ENCODE results near the gene SCT. TPM values are rescaled to one million over a fixed set of nuclear protein-coding genes. Genes with fewer than 3 reads are reported as not detected.
A peak's percentile ranks its signal among the peaks of the same experiment; 100 is the strongest.

The SCT gene, protein sequence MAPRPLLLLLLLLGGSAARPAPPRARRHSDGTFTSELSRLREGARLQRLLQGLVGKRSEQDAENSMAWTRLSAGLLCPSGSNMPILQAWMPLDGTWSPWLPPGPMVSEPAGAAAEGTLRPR
- polyA plus RNA-seq, result not detected

DNA sequence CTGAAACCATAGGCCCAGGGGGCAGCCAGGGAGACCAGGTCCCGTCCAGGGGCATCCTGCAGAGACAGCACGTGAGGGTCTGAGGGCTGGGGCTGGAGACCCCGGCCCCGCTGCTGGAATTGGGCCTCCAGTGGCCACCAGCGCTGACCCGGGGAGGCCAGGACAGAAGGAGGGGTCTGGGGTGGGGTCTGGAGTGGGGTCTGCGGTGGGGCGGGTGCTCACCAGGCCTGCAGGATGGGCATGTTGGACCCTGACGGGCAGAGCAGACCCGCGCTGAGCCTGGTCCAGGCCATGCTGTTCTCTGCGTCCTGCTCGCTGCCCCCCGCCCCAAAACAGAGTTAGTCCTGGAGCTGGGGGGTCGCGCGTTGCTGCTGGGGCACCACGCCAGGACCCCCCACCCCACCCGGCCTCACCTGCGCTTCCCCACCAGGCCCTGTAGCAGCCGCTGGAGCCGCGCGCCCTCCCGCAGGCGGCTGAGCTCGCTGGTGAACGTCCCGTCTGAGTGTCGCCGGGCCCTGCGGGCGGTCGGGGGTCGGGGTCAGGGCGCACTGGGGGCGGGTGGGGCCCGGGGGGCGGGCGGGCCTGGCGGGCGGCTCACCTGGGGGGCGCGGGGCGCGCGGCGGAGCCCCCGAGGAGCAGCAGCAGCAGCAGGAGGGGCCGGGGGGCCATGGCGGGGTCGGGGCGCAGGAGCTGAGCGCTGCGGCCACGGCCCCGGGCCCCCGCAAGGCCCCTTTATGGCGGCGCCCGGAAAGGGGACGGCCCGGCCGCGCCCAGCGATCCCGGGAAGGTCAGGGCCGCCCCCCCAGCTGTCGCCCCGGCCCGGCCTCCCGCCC lies at the start of gene SCT:
Gene SCT, minus strand, starts transcription at position 707 of the 833 bp plus-strand sequence. Its CDS starts 38 bp downstream, at position 669.
- Histone ChIP-seq H3K4me1 (ENCODE audit: control insufficient read depth in 2 of 2, insufficient read depth in 2 of 2, low read length in 1 of 2) (peaks cover 5 to 6% of the 10 kb centered on the region in 2 donors), H3K4me3 (ENCODE audit: low read depth in 1 of 2, low read length in 2 of 2) (no peak within 1 kb of the TSS), H3K27ac (ENCODE audit: low read depth in 2 of 2, low read length in 1 of 2) (no peak within 1 kb of the TSS), H3K27me3 (ENCODE audit: control insufficient read depth in 1 of 2, insufficient read depth in 2 of 2, low read length in 2 of 2) (no peaks in the 10 kb centered on the region), H3K9me3 (ENCODE audit: control insufficient read depth in 2 of 2, insufficient read depth in 1 of 2, low read depth in 1 of 2, low read length in 1 of 2) (no peaks in the 10 kb centered on the region), H3K36me3 (ENCODE audit: control insufficient read depth in 2 of 2, insufficient read depth in 2 of 2, low read length in 1 of 2) (peaks cover 0 to 3% of the 10 kb centered on the region in 2 donors)
- 12 to 18% methylated on average over 47 to 72 of the region's 72 CpGs for WGBS, 2 donors

DNA sequence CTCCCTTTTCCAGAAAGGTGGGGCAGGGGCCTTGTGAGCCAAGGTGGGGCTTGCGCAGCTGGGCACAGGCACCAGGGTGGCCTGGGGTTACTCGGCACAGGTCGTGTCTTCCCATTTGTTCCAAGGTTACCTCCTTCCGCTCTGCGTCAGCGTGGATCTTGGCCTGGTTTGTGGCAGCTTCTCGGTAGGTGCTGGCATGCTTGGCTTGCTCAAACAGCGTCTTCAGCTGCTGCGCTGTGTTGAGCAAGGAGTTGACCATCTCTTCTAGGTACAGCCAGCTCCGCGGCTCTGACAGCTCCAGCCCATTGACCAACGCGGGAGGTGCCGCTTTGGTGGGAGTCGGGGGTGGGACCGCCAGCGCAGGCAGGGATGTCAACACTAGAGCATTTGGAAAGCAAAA lies 47.4 kb upstream of the SCT start:
- H3K9me3 ChIP-seq (ENCODE audit: control insufficient read depth in 2 of 2, insufficient read depth in 1 of 2, low read depth in 1 of 2, low read length in 1 of 2), result no peaks in the 10 kb centered on the region
- H3K27ac ChIP-seq (ENCODE audit: low read depth in 2 of 2, low read length in 1 of 2), result no peak overlapping the region
- peaks cover 0 to 24% of the 10 kb centered on the region in 2 donors for H3K36me3 ChIP-seq (ENCODE audit: control insufficient read depth in 2 of 2, insufficient read depth in 2 of 2, low read length in 1 of 2)
- 90 to 92% methylated on average over 17 of the region's 17 CpGs for WGBS, 2 donors
- no peaks in the 10 kb centered on the region for H3K27me3 ChIP-seq (ENCODE audit: control insufficient read depth in 1 of 2, insufficient read depth in 2 of 2, low read length in 2 of 2)
- no peak overlapping the region for H3K4me3 ChIP-seq (ENCODE audit: low read depth in 1 of 2, low read length in 2 of 2)
- H3K4me1 ChIP-seq (ENCODE audit: control insufficient read depth in 2 of 2, insufficient read depth in 2 of 2, low read length in 1 of 2), result no peaks in the 10 kb centered on the region

DNA sequence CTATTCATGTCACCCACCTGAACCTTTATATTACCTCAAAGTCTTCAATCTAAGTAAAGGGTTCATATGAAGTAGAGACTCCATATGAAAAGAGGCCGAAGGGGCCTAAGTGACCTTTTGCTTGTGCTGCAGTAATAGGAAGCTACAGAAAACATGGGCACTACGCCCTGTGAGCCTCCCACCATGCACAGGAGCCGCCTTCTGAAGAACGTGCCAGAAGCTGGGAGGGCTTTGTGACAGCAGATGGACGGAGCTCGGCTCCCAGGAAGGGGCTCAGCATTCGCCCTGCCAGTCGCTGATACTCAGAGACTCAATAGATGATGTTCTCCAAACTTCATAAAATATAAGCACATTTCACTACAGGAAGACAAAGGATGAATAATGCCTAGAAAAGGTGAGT lies 46.9 kb upstream of the SCT start:
- H3K9me3 ChIP-seq (ENCODE audit: control insufficient read depth in 2 of 2, insufficient read depth in 1 of 2, low read depth in 1 of 2, low read length in 1 of 2), result no peaks in the 10 kb centered on the region
- no peaks in the 10 kb centered on the region for H3K27me3 ChIP-seq (ENCODE audit: control insufficient read depth in 1 of 2, insufficient read depth in 2 of 2, low read length in 2 of 2)
- no peak overlapping the region for H3K27ac ChIP-seq (ENCODE audit: low read depth in 2 of 2, low read length in 1 of 2)
- H3K4me3 ChIP-seq (ENCODE audit: low read depth in 1 of 2, low read length in 2 of 2), result no peak overlapping the region
- 92 to 93% methylated on average over 8 of the region's 8 CpGs for WGBS, 2 donors
- peaks cover 0 to 23% of the 10 kb centered on the region in 2 donors for H3K36me3 ChIP-seq (ENCODE audit: control insufficient read depth in 2 of 2, insufficient read depth in 2 of 2, low read length in 1 of 2)
- H3K4me1 ChIP-seq (ENCODE audit: control insufficient read depth in 2 of 2, insufficient read depth in 2 of 2, low read length in 1 of 2), result no peaks in the 10 kb centered on the region

DNA sequence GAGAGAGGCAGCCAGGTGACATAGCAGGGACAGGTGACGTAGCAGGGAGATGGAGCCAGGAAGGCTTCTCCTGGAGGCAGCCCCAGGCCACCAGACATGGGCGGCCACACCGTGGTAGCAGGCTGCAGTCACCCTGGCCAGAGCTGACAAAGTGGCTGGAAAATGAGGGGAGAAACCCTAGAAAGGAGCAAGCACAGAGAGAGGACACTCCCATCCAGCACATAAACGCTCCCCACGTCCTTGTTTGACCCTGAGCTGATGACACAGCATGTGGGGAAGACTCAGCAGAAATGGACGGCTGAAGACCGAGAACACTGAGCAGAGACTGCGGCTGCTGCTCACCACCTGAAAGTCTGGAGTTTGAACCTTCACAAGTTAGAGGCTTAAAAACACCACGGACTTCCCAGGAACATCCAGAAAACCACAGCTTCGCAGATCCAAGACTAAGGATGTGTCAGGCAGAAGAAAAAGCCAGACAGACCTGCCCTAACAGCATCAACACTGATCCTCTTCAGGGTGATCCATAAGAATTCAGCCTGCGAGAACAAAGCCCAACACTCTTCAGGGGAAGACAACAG lies 38.8 kb upstream of the SCT start:
- Histone ChIP-seq H3K27me3 (ENCODE audit: control insufficient read depth in 1 of 2, insufficient read depth in 2 of 2, low read length in 2 of 2) (no peaks in the 10 kb centered on the region), H3K4me3 (ENCODE audit: low read depth in 1 of 2, low read length in 2 of 2) (no peak overlapping the region), H3K9me3 (ENCODE audit: control insufficient read depth in 2 of 2, insufficient read depth in 1 of 2, low read depth in 1 of 2, low read length in 1 of 2) (no peaks in the 10 kb centered on the region), H3K36me3 (ENCODE audit: control insufficient read depth in 2 of 2, insufficient read depth in 2 of 2, low read length in 1 of 2) (peaks cover 0 to 17% of the 10 kb centered on the region in 2 donors), H3K4me1 (ENCODE audit: control insufficient read depth in 2 of 2, insufficient read depth in 2 of 2, low read length in 1 of 2) (peaks cover 3 to 6% of the 10 kb centered on the region in 2 donors), H3K27ac (ENCODE audit: low read depth in 2 of 2, low read length in 1 of 2) (peak overlapping the region; percentile 15 to 80)
- 50 to 59% methylated on average over 11 of the region's 11 CpGs for WGBS, 2 donors

DNA sequence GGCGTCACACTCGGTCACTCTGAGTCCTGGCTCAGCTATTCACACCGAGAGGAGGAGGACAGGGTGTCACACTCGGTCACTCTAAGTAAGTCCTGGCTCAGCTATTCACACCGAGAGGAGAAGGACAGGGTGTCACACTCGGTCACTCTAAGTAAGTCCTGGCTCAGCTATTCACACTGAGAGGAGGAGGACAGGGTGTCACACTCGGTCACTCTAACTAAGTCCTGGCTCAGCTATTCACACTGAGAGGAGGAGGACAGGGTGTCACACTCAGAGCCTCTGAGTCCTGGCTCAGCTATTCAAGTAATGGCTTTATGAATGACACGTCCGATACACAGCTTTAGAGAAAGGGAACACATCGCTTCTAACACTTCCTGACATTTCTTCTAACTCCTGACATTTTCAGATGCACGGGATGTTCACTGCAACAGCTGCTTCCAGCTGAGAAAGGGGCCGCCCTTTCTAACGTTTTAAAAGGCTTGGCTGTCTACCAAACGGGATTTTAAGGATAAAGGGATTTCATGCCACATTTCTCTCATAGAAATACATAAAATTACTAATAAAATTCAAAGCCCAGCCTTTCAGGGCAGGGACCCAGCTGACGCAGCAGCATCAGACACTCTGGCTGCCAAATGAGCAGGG lies 38.2 kb upstream of the SCT start:
- WGBS, 2 donors, result 58 to 73% methylated on average over 15 of the region's 15 CpGs
- Histone ChIP-seq H3K27ac (ENCODE audit: low read depth in 2 of 2, low read length in 1 of 2) (peak overlapping the region; percentile 15 to 80), H3K9me3 (ENCODE audit: control insufficient read depth in 2 of 2, insufficient read depth in 1 of 2, low read depth in 1 of 2, low read length in 1 of 2) (no peaks in the 10 kb centered on the region), H3K36me3 (ENCODE audit: control insufficient read depth in 2 of 2, insufficient read depth in 2 of 2, low read length in 1 of 2) (peaks cover 0 to 22% of the 10 kb centered on the region in 2 donors), H3K4me3 (ENCODE audit: low read depth in 1 of 2, low read length in 2 of 2) (no peak overlapping the region), H3K27me3 (ENCODE audit: control insufficient read depth in 1 of 2, insufficient read depth in 2 of 2, low read length in 2 of 2) (no peaks in the 10 kb centered on the region), H3K4me1 (ENCODE audit: control insufficient read depth in 2 of 2, insufficient read depth in 2 of 2, low read length in 1 of 2) (peaks cover 3 to 6% of the 10 kb centered on the region in 2 donors)

DNA sequence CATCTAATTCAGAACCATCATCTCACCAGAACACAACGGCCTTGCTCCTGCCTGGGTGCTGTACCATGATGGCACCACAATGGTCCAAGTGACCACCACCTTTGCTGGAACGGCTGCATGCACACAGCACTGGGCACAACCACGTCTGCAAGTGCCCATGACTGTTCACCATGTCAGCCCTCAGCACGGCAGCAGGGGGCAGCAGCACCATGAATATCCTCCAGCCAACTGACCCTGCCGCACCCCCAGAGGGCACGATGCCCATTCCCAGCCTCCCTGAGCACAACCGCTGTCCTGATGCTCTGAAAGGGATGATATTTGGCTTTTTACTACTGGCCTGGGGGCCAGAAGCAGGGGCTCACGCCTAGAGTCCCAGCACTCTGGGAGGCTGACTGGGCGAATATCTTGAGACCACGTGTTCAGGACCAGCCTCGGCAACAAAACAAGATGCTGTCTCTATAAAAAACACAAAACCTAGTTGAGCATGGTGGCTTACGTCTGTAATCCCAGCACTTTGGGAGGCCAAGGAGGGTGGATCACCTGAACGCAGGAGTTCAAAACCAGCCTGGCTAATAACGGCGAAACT lies 35.8 kb upstream of the SCT start:
- Histone ChIP-seq H3K4me3 (ENCODE audit: low read depth in 1 of 2, low read length in 2 of 2) (no peak overlapping the region), H3K27me3 (ENCODE audit: control insufficient read depth in 1 of 2, insufficient read depth in 2 of 2, low read length in 2 of 2) (no peaks in the 10 kb centered on the region), H3K4me1 (ENCODE audit: control insufficient read depth in 2 of 2, insufficient read depth in 2 of 2, low read length in 1 of 2) (peaks cover 3 to 6% of the 10 kb centered on the region in 2 donors), H3K27ac (ENCODE audit: low read depth in 2 of 2, low read length in 1 of 2) (no peak overlapping the region), H3K36me3 (ENCODE audit: control insufficient read depth in 2 of 2, insufficient read depth in 2 of 2, low read length in 1 of 2) (peaks cover 0 to 30% of the 10 kb centered on the region in 2 donors), H3K9me3 (ENCODE audit: control insufficient read depth in 2 of 2, insufficient read depth in 1 of 2, low read depth in 1 of 2, low read length in 1 of 2) (no peaks in the 10 kb centered on the region)
- WGBS, 2 donors, result 57 to 61% methylated on average over 15 of the region's 15 CpGs

DNA sequence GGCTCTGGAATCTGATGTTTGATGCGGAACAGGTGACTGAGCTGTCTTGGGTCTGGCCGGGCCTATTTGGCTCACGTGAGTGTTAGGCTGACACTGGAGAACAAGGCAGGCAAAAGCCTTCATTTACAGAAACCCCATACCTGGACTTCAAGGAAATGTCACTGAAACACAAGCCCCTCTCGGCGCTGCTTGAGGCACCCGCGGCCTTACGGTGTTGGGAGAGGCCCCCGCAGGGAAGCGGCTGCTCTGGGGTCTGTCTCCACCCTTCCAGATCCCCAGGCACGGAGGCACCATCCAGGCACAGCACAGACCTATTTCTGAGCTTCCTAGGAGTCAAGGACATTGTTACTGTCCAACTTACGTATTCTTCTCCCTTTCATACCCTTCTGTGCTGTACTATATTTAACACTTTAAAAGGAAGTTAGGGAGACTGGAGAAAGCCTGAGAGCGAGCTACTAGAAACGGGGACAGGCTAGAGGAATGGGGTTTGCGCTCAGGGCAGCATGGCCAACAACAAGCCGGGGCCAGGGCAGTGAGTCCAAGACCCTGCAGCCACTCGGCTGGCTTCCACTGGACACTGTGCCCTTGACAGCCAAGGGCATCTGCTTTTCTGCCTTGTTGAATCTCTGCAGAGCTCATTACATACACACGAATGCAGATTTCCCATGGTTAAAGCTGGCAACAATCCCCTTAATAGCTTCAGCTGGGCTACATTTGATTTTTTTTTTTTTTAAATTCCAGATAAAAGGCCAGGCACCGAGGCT lies 33.9 kb upstream of the SCT start:
- WGBS, 2 donors, result 93 to 94% methylated on average over 19 of the region's 19 CpGs
- Histone ChIP-seq H3K4me1 (ENCODE audit: control insufficient read depth in 2 of 2, insufficient read depth in 2 of 2, low read length in 1 of 2) (peaks cover 3 to 4% of the 10 kb centered on the region in 2 donors), H3K27me3 (ENCODE audit: control insufficient read depth in 1 of 2, insufficient read depth in 2 of 2, low read length in 2 of 2) (no peaks in the 10 kb centered on the region), H3K36me3 (ENCODE audit: control insufficient read depth in 2 of 2, insufficient read depth in 2 of 2, low read length in 1 of 2) (peaks cover 0 to 31% of the 10 kb centered on the region in 2 donors), H3K27ac (ENCODE audit: low read depth in 2 of 2, low read length in 1 of 2) (no peak overlapping the region), H3K9me3 (ENCODE audit: control insufficient read depth in 2 of 2, insufficient read depth in 1 of 2, low read depth in 1 of 2, low read length in 1 of 2) (no peaks in the 10 kb centered on the region), H3K4me3 (ENCODE audit: low read depth in 1 of 2, low read length in 2 of 2) (no peak overlapping the region)

DNA sequence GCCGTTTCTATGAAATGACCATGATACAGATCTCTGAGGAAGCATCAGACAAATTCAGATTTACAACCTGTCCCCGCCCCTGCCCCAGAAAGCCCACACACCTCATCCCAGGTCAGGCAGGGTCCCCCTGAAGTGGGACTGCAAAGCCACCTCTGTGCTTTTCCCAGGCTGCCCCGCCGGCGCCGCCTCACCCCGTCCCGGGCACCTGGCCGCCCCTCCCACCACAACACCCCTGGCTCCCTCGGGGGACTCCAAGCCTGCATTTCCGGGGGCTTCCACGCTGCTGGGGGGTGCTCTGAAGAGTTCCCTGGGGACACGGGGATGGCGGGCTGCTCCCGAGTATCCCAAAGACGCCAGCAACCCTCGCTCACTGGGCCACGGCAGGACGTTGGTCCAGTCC lies 33.3 kb upstream of the SCT start:
- Histone ChIP-seq H3K36me3 (ENCODE audit: control insufficient read depth in 2 of 2, insufficient read depth in 2 of 2, low read length in 1 of 2) (peaks cover 0 to 30% of the 10 kb centered on the region in 2 donors), H3K9me3 (ENCODE audit: control insufficient read depth in 2 of 2, insufficient read depth in 1 of 2, low read depth in 1 of 2, low read length in 1 of 2) (no peaks in the 10 kb centered on the region), H3K4me3 (ENCODE audit: low read depth in 1 of 2, low read length in 2 of 2) (no peak overlapping the region), H3K4me1 (ENCODE audit: control insufficient read depth in 2 of 2, insufficient read depth in 2 of 2, low read length in 1 of 2) (no peaks in the 10 kb centered on the region), H3K27ac (ENCODE audit: low read depth in 2 of 2, low read length in 1 of 2) (no peak overlapping the region), H3K27me3 (ENCODE audit: control insufficient read depth in 1 of 2, insufficient read depth in 2 of 2, low read length in 2 of 2) (no peaks in the 10 kb centered on the region)
- 88 to 90% methylated on average over 19 of the region's 19 CpGs for WGBS, 2 donors
